ENCODE results near the gene FADS1. TPM values are rescaled to one million over a fixed set of nuclear protein-coding genes. Genes with fewer than 3 reads are reported as not detected.

The FADS1 gene
- total RNA-seq, 2 experiments from 2014 or later = not detected

DNA sequence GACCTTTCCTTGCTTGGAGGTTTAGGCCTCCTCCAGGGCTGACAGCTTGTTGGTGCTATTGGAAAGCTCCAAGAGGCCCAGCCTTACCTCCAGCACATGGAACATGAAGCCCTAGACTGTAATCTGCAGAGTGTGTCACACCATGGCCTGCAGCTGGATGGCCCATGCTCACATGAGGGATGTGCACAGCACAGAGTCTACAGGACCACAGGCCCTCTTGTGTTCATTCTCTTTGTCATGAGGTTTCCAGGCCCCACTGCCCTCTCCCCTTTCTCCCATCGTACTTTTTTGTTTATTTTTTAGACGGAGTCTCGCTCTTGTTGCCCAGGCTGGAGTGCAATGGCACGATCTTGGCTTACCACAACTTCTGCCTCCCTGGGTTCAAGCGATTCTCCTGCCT, 10.0 kb downstream of the FADS1 start:
- POLR2A ChIA-PET = no interaction called here
- no peaks in the 10 kb centered on the region for H3K9me3 ChIP-seq (ENCODE audit: low read length)
- CTCF ChIA-PET (ENCODE audit: unreplicated experiment) = no interaction called here
- TF ChIP-seq, protein P1, sequence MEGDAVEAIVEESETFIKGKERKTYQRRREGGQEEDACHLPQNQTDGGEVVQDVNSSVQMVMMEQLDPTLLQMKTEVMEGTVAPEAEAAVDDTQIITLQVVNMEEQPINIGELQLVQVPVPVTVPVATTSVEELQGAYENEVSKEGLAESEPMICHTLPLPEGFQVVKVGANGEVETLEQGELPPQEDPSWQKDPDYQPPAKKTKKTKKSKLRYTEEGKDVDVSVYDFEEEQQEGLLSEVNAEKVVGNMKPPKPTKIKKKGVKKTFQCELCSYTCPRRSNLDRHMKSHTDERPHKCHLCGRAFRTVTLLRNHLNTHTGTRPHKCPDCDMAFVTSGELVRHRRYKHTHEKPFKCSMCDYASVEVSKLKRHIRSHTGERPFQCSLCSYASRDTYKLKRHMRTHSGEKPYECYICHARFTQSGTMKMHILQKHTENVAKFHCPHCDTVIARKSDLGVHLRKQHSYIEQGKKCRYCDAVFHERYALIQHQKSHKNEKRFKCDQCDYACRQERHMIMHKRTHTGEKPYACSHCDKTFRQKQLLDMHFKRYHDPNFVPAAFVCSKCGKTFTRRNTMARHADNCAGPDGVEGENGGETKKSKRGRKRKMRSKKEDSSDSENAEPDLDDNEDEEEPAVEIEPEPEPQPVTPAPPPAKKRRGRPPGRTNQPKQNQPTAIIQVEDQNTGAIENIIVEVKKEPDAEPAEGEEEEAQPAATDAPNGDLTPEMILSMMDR (conservative IDR thresholded peaks at IDR 0.05; ENCODE audit: low read length) = no peak
- no peaks in the 10 kb centered on the region for H3K9me2 ChIP-seq (ENCODE audit: insufficient read depth, low read length)
- no peak overlapping the region for H2AFZ ChIP-seq (ENCODE audit: low read length)
- H3K79me2 ChIP-seq (ENCODE audit: insufficient read depth, low read depth, low read length) = no peaks in the 10 kb centered on the region
- H3K4me2 ChIP-seq (ENCODE audit: low read length) = no peak overlapping the region
- H4K20me1 ChIP-seq (ENCODE audit: insufficient read depth, low read length) = no peaks in the 10 kb centered on the region
- H3K4me3 ChIP-seq (ENCODE audit: low read depth, low read length, poor library complexity, severe bottlenecking) = no peak overlapping the region
- no peak overlapping the region for H3K27ac ChIP-seq (ENCODE audit: low read depth, low read length, poor library complexity, severe bottlenecking)
- DNase-seq (ENCODE audit: low spot score) = no peak
- BruUV-seq (replicated peaks) = no TSS peak
- intact Hi-C loops (cut with micrococcal nuclease; ENCODE audit: unreplicated experiment) = no loop called here
- H3K4me1 ChIP-seq (ENCODE audit: insufficient read depth, low read length, poor library complexity, severe bottlenecking) = no peaks in the 10 kb centered on the region
- 0 out of 2 replicates have a peak, but pooled peaks cover 6% of the 10 kb centered on the region for H3K36me3 ChIP-seq (ENCODE audit: insufficient read depth, low read length)

- CTCF ChIA-PET (ENCODE audit: unreplicated experiment) = interaction anchor here (0.9 kb wide), 1 partner anchor 8 kb away, joined by 3 read pairs; no protein-coding TSS in a partner anchor
- Histone ChIP-seq H3K79me2 (ENCODE audit: insufficient read depth, low read depth, low read length) (no peaks in the 10 kb centered on the region), H3K27ac (ENCODE audit: low read depth, low read length, poor library complexity, severe bottlenecking) (no peak overlapping the region), H4K20me1 (ENCODE audit: insufficient read depth, low read length) (no peaks in the 10 kb centered on the region), H3K9me2 (ENCODE audit: insufficient read depth, low read length) (no peaks in the 10 kb centered on the region), H3K36me3 (ENCODE audit: insufficient read depth, low read length) (peaks cover 20% of the 10 kb centered on the region), H3K4me1 (ENCODE audit: insufficient read depth, low read length, poor library complexity, severe bottlenecking) (no peaks in the 10 kb centered on the region), H2AFZ (ENCODE audit: low read length) (no peak overlapping the region), H3K9me3 (ENCODE audit: low read length) (no peaks in the 10 kb centered on the region), H3K4me2 (ENCODE audit: low read length) (no peak overlapping the region), H3K4me3 (ENCODE audit: low read depth, low read length, poor library complexity, severe bottlenecking) (no peak overlapping the region)
- no peak for TF ChIP-seq EZH2phosphoT487 (IDR thresholded peaks at IDR 0.05; ENCODE audit: borderline replicate concordance, low read depth, low read length)
- TF ChIP-seq, protein P1 (conservative IDR thresholded peaks at IDR 0.05; ENCODE audit: low read length) = no peak
- intact Hi-C loops (cut with micrococcal nuclease; ENCODE audit: unreplicated experiment) = no loop called here
- no peak for DNase-seq (ENCODE audit: low spot score)
- POLR2A ChIA-PET = no interaction called here
- BruUV-seq (replicated peaks) = no TSS peak
Measured at GRCh38 chr11:61805146-61805545, 11.7 kb downstream of the FADS1 start.

GRCh38 chr11:61803889-61804647, 12.7 kb downstream of the FADS1 start:
- Histone ChIP-seq H3K27ac (ENCODE audit: low read depth, low read length, poor library complexity, severe bottlenecking) (no peak overlapping the region), H4K20me1 (ENCODE audit: insufficient read depth, low read length) (0 out of 2 replicates have a peak, but pooled peaks cover 3% of the 10 kb centered on the region), H3K9me2 (ENCODE audit: insufficient read depth, low read length) (no peaks in the 10 kb centered on the region), H3K4me2 (ENCODE audit: low read length) (no peak overlapping the region), H3K4me1 (ENCODE audit: insufficient read depth, low read length, poor library complexity, severe bottlenecking) (no peaks in the 10 kb centered on the region), H3K36me3 (ENCODE audit: insufficient read depth, low read length) (peaks cover 30% of the 10 kb centered on the region), H2AFZ (ENCODE audit: low read length) (no peak overlapping the region), H3K79me2 (ENCODE audit: insufficient read depth, low read depth, low read length) (peaks cover 9% of the 10 kb centered on the region; the same call in 1 of the 2 replicates), H3K9me3 (ENCODE audit: low read length) (no peaks in the 10 kb centered on the region), H3K4me3 (ENCODE audit: low read depth, low read length, poor library complexity, severe bottlenecking) (no peak overlapping the region)
- no TSS peak for BruUV-seq (replicated peaks)
- CTCF ChIA-PET (ENCODE audit: unreplicated experiment) = no interaction called here
- DNase-seq (ENCODE audit: low spot score) = no peak
- TF ChIP-seq, protein P1 (conservative IDR thresholded peaks at IDR 0.05; ENCODE audit: low read length) = no peak
- no peak for TF ChIP-seq EZH2phosphoT487 (IDR thresholded peaks at IDR 0.05; ENCODE audit: borderline replicate concordance, low read depth, low read length)
- POLR2A ChIA-PET = no interaction called here
- intact Hi-C loops (cut with micrococcal nuclease; ENCODE audit: unreplicated experiment) = no loop called here

All from OCI-LY7 (cell line).